RWPE2 (cell line): ENCODE data around the gene TFAP2E.

Experiments used
- ATAC-seq: fragments of 200-7000 bp; cut with Tn5 transposase; 3 replicates; pipeline ENCODE4 v1.9.1; 2021; ENCODE audit warnings: low read depth
- DNase-seq: peaks from one replicate; pipeline ENCODE4 v3.0.0-alpha.2; 2020; ENCODE audit warnings: low spot score
- H3K27ac ChIP-seq: fragments of 450-650 bp; 2 replicates; pipeline ENCODE4 v1.5.1; 2017; ENCODE audit warnings: mild to moderate bottlenecking; ENCODE audit not compliant: poor library complexity, severe bottlenecking
- H3K27me3 ChIP-seq: fragments of 250-450 bp; sonication (Bioruptor Pico); 2 replicates; pipeline ENCODE4 v1.5.1; 2021; ENCODE audit warnings: mild to moderate bottlenecking, moderate library complexity; ENCODE audit not compliant: insufficient read depth, poor library complexity, severe bottlenecking
- H3K36me3 ChIP-seq: fragments of 250-450 bp; sonication (Bioruptor Pico); 2 replicates; pipeline ENCODE4 v1.5.1; 2020; ENCODE audit warnings: low read depth, mild to moderate bottlenecking, moderate library complexity
- H3K4me1 ChIP-seq: fragments of 250-450 bp; sonication (Bioruptor Pico); 2 replicates; pipeline ENCODE4 v1.5.1; 2021; ENCODE audit warnings: mild to moderate bottlenecking, moderate library complexity; ENCODE audit not compliant: insufficient read depth, poor library complexity, severe bottlenecking
- H3K4me3 ChIP-seq: fragments of 250-450 bp; sonication (Bioruptor Pico); 2 replicates; pipeline ENCODE4 v1.5.1; 2021; ENCODE audit warnings: mild to moderate bottlenecking, moderate library complexity; ENCODE audit not compliant: severe bottlenecking
- H3K9me3 ChIP-seq: fragments of 250-450 bp; sonication (Bioruptor Pico); 2 replicates; pipeline ENCODE4 v1.5.1; 2021; ENCODE audit warnings: mild to moderate bottlenecking, moderate library complexity; ENCODE audit not compliant: severe bottlenecking
- TF ChIP-seq, protein P1 (sequence below): fragments of 450-650 bp; IDR thresholded peaks from one replicate; pipeline ENCODE4 v1.5.1; 2017; ENCODE audit warnings: mild to moderate bottlenecking, moderate library complexity; ENCODE audit not compliant: poor library complexity, severe bottlenecking

The TFAP2E gene

DNA sequence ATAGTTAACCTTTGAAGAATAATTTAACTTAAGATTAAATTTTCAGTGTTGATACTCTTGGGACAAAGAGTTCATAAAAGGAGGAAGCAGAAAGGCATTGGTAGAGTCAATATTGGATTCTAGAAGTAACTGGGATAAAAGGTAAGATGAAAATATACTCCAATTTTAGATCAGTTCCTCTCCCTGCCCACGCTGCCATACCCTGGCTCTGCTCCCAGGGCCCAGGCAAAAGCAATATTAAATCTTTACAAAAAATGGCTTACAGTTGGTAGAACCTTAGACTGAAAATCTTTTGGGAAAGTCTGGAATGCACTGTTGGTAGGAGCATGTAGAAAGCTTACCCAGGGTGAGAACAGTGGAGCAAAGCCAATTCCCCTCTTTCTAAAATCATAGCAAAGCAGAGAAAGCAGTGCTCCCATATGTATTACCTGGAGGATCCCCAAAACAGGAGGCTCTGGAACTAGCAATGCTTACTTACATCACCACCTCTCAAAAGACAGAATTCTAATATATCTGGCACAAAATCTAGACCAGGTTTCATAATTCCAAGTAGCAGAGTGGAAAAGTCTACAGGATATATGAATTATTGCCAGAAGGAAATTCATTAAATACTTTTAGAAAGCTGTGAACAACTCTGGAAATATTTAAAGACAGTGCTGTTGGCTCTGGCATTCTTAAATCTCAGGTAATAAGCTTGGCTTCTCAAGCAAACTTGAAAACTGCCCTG, 40.5 kb upstream of the TFAP2E start:
- Histone ChIP-seq H3K4me1 (no peaks in the 10 kb centered on the region), H3K9me3 (peaks cover 3% of the 10 kb centered on the region), H3K4me3 (no peak overlapping the region), H3K27me3 (no peaks in the 10 kb centered on the region), H3K27ac (no peak overlapping the region), H3K36me3 (peaks cover 18% of the 10 kb centered on the region)
- DNase-seq (no peak), ATAC-seq (no peak)
- TF ChIP-seq, protein P1, sequence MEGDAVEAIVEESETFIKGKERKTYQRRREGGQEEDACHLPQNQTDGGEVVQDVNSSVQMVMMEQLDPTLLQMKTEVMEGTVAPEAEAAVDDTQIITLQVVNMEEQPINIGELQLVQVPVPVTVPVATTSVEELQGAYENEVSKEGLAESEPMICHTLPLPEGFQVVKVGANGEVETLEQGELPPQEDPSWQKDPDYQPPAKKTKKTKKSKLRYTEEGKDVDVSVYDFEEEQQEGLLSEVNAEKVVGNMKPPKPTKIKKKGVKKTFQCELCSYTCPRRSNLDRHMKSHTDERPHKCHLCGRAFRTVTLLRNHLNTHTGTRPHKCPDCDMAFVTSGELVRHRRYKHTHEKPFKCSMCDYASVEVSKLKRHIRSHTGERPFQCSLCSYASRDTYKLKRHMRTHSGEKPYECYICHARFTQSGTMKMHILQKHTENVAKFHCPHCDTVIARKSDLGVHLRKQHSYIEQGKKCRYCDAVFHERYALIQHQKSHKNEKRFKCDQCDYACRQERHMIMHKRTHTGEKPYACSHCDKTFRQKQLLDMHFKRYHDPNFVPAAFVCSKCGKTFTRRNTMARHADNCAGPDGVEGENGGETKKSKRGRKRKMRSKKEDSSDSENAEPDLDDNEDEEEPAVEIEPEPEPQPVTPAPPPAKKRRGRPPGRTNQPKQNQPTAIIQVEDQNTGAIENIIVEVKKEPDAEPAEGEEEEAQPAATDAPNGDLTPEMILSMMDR, result no peak

DNA sequence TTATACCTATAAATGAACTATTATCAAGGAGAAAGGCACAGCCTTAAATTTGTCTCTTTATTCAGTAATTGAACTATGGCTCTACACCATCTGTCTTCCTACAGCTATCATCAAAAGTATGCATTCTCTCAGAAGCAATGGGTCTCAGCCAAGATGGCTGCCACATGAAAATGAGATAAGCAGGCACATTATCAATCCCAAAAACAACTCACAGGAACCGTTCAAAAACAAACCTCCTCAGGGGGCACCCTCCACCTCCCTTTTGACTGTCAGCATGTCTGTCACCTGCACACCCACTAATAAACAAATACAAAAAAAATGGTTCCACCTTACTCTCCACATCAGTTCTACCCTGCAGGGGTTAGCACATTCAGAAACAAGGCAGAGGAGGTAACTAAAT, 39.5 kb upstream of the TFAP2E start:
- no peaks in the 10 kb centered on the region for H3K27me3 ChIP-seq
- H3K36me3 ChIP-seq, result peaks cover 18% of the 10 kb centered on the region
- TF ChIP-seq, protein P1, result no peak
- no peak overlapping the region for H3K4me3 ChIP-seq
- no peak for ATAC-seq
- H3K27ac ChIP-seq, result no peak overlapping the region
- no peak for DNase-seq
- H3K4me1 ChIP-seq, result no peaks in the 10 kb centered on the region
- peaks cover 3% of the 10 kb centered on the region for H3K9me3 ChIP-seq

DNA sequence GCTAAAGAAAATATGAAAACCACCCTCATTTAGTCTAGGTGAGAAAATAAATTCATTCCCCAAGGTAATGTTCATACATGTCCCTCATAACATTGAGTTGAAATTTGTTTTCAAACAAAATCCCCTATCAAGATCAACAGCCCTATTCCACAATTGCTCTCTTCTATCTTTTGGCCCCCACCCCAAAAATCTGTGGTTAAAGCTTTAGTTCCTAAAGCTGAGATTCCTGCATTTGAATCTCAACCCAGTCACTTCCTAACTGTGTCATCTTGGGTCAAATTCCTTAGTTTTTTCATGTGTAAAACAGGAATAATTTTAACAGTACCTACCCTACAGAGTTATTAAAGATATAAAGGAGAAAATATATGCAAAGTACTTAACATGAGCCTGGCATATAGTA, 37.9 kb upstream of the TFAP2E start:
- no peak for DNase-seq
- Histone ChIP-seq H3K27me3 (no peaks in the 10 kb centered on the region), H3K9me3 (peaks cover 2% of the 10 kb centered on the region), H3K4me1 (no peaks in the 10 kb centered on the region), H3K4me3 (no peak overlapping the region), H3K36me3 (peaks cover 12% of the 10 kb centered on the region), H3K27ac (no peak overlapping the region)
- TF ChIP-seq, protein P1, result no peak
- no peak for ATAC-seq

DNA sequence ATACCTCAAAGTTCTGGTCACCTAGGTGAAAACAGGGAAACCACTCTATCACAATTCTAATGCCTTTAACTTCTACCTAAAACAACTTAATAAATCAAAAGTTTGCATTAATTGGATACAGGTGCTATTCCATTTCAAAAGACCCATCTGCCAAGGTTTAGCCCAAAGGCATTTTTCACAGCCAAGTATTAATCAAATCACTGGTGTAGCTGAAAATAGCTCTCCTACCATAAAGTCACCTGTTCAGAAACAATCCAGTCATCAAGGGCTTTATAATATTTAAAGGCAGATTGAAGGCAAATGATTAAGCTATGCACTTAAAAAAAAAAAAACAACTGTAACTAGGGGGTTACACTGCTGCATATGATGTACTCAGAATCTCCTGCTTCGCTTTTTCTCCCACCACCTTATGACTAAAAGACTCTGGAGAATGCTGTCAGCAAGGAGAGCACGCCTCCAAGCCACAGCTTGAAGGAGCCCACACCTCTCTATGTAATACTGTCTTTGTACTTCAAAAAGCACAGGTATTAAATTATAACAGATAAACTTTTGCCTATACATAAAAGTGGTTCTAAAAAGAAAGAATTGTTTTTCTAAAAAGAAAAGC, 36.5 kb upstream of the TFAP2E start:
- Histone ChIP-seq H3K36me3 (peaks cover 7% of the 10 kb centered on the region), H3K4me3 (no peak overlapping the region), H3K4me1 (no peaks in the 10 kb centered on the region), H3K27me3 (no peaks in the 10 kb centered on the region), H3K27ac (no peak overlapping the region), H3K9me3 (no peaks in the 10 kb centered on the region)
- DNase-seq, result no peak
- ATAC-seq, result no peak
- TF ChIP-seq, protein P1, result no peak

DNA sequence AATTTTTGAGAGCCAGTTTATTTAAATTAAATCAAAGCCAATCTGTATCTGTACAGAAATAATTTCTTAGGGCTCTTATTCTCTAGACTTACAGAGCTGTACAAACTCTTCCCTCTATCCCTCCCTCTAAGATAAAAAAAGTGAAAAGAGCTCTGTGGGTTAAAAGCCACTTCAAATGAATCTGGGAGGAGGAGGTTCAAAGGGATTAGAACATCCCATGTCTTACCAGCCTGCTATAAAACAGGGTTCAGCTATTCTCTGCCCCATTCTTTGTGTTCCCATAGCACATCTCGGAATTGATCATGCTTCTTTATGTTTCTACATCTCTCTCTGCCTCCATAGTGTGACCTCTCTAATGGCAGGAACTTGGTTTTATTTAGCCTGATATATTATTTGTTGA, 35.3 kb upstream of the TFAP2E start:
- no peak overlapping the region for H3K27ac ChIP-seq

More for the DNA sequence above, 35.3 kb upstream of the TFAP2E start:
- Histone ChIP-seq H3K36me3 (peaks cover 2% of the 10 kb centered on the region), H3K4me3 (no peak overlapping the region), H3K27me3 (no peaks in the 10 kb centered on the region), H3K9me3 (no peaks in the 10 kb centered on the region), H3K4me1 (no peaks in the 10 kb centered on the region)
- ATAC-seq (no peak), DNase-seq (no peak)
- TF ChIP-seq, protein P1, result no peak
